HG03159 (cell line): Measurements from ENCODE around the gene CTSW.

ENCODE experiments used
- ATAC-seq: cut with Tn5 transposase; IDR thresholded peaks from one replicate; pipeline ENCODE4 v1.9.1; 2021; ENCODE audit warnings: mild to moderate bottlenecking, moderate library complexity; ENCODE audit not compliant: unreplicated experiment

CTSW gene

DNA sequence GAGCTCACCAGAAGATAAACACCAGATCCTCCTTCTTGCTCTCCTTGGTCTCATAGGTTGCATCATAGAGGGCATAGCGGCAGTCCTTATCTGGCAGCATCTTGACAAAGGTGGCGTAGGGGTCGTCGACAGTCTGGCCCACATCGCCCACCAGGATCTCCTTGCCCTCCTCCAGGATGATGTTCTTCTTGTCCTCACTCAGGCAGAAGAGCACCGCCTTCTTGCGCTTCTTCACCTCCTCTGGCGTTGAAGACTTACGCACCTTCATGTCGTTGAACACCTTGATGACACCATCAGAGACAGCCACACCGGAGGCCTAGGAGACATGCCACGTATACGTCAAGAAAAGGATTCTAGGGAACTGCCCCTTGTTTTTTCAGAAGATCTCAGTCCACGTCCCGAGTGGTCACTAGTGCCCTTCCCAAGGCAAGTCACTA, 23.7 kb upstream of the CTSW start:
- no peak for ATAC-seq

DNA sequence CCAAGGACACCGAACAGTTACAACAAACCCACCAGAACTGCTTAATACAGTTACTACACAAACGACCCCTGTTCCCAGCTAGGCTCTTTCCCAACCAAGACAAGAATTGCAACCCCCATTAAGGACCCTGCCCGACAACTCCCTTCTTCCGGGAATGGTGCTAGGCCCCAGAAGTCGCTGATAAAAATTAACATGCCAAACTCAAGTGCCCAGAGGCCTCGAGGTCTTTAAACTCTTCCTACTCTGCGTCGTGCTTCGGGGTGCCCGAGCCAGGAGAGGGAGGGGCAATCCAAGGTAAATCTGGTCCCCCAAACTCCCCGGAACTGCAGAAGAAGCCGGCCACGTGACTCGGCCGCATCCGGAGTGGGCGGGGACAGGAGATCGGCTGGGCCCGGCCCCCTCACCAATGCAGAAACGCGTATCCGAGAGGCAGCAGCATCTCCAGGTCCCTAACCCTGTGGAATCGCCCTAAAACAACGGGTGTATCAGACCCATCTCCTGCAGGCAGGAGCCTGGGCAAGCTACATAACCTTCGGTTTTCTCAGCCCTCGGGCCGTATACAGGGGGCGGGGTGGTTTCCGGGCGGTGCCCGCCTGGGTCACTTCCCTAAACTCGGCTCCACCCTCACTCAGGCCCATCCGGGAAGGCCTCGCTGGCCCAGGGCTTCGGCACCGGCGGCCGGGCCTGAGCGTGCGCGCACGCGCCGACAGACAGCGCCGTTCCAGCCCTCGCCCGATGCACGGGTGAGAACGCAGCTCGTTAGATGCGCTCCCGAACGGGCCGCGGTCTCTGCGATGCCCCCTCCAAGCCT, 22.7 kb upstream of the CTSW start:
- peak; percentile 13 for ATAC-seq

DNA sequence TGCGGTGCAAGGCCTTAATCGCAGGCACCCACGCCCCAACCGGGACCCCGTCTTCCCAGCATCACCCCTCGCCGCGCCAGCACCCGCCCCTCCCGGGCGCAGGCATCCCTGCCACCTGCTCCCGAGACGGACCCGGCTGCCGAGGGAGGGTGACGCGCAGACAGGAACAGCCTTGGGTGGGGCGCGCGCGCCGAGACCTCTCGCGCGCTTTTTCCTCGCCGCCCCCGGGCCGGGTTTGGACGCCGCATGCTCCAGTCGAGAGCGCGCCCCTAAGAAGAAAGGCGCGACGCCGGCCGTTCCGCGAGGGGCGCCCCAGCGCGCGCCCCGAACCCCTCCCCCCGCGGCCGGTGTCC, 22.2 kb upstream of the CTSW start:
- ATAC-seq: peak; percentile 0

DNA sequence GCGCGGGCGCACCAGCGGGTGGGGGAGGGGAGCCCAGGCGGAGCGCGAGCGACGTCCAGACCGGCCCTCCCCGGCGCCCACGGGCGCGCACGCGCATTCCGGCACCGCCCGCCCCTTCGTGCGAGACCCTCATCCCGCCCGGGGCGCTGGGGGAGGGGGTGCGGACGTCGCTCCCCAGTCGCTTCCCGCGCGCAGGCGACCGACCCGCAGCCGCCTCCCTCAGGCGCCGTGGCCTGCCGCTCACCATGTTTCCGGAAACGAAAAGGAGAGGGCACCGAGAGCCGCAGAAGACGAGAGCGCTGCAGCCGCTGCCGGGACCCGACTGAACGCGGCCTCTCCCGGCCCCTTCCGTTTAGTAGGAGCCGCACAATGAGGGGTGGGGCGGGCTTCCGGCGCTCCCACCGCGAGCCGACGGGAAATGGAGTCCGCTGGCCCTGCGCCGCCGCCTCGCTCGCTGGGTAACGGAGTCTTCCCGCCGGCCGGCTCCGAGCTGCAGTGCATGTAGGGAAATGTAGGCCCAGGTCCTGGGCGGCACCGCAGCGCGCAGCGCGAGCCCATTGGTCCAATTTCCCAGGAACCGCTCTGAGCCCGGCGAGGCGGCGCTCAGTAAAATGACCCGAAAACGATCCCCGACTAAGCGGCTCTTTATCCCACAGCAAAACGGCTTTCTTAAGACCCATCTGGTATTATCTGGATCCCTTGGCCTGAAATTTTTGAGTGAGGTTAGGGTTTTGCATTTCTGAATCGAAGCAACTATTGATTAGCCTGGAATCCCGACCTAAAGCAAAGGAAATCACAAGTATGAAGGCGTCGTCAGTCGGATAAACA, 21.6 kb upstream of the CTSW start, which contains the start of gene CFL1:
CFL1 (minus strand) TSS at position 328 of the 828 bp plus-strand sequence; CDS start at position 247, 81 bp downstream.
- ATAC-seq: peak; percentile 45

GRCh38 chr11:65858681-65859087, 21.0 kb upstream of the CTSW start:
- ATAC-seq: no peak

DNA sequence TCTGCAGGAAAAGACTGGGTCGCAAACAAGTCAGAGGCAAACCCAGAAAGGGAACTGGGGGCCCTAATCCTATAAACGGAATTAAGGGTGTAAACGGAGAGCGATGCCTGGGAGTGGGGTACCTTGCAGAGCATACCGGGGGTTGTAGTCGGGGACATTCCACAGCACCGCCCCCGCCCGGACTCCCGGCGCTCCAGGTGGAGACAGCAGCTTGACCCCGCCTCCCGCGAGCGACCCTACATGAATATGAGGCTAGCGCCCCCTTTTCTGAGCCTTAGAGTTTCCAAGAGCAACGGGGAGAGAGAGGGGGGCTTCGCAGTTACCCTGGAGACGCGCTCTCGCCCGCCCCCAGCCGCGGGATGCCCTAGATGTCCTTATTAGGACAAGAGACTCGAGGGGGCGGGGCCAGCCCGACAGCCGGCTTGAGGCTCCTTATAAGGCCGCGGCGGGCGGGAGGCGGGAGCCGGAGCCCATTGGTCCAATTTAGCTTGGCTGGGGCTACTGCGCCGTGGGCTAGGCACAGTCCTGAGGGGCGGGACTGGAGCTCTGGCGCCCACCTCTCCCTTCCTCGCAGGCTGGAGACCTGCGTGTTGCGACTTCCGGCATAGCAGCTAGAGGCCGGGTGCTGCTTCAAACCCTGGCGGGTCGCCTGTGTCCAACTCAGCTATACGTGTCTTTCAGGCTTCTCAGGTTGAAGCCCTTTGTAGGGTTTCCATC, 20.4 kb upstream of the CTSW start:
- ATAC-seq: peak; percentile 50

DNA sequence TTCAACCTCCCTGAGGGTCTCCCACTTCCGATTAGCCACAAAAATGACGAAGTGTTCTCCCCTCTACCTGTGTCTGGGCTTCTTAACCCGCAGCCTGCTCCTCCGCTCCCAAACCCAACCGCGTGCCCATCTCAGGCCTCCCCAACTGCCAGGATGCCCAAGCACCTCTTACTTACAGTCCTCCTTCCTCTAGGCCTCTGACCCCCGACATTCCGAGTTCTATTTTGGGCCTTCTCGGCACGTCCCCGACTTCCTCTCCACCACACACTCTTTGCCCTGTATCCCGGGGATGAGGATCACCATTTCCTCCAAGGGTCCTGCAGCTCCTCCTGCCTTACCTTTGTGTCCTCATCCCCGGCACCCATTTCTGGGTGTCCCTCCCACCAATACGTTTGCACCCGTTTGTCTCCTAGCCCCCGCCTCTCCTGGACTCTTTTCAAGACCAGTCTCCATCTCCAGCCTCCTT, 19.8 kb upstream of the CTSW start:
- ATAC-seq: no peak

DNA sequence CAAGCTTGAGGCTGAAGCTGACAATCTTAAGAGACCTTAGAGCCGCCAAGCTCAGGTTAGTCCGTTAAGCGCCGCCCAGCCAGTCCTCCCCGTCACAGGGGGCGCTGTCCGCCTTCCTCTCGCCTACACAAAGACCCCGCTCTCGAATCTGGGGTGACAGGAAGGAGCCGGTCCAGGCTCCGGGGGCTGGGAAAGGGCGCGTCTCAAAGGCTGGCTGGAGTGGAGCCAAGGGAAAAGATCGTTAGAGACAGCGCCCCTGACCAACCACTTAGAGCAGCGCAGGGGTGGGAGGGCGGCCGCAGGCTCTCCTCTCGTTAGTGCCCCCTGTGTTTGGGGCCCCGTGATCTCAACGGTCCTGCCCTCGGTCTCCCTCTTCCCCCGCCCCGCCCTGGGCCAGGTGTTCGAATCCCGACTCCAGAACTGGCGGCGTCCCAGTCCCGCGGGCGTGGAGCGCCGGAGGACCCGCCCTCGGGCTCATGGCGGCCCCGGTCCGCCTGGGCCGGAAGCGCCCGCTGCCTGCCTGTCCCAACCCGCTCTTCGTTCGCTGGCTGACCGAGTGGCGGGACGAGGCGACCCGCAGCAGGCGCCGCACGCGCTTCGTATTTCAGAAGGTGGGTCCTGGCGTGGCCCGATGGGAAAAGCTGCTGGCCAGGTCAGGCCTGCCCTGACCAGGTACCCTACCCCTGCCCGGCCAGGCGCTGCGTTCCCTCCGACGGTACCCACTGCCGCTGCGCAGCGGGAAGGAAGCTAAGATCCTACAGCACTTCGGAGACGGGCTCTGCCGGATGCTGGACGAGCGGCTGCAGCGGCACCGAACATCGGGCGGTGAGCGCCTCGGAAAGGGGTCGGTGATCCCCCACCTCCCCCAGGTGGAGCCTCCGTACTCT, 19.1 kb upstream of the CTSW start, which contains the start of gene MUS81:
MUS81 (plus strand) TSS at position 156 of the 887 bp plus-strand sequence; CDS start at position 477, 321 bp downstream.
- no peak for ATAC-seq

GRCh38 chr11:65861165-65861505, 18.5 kb upstream of the CTSW start:
- no peak for ATAC-seq

DNA sequence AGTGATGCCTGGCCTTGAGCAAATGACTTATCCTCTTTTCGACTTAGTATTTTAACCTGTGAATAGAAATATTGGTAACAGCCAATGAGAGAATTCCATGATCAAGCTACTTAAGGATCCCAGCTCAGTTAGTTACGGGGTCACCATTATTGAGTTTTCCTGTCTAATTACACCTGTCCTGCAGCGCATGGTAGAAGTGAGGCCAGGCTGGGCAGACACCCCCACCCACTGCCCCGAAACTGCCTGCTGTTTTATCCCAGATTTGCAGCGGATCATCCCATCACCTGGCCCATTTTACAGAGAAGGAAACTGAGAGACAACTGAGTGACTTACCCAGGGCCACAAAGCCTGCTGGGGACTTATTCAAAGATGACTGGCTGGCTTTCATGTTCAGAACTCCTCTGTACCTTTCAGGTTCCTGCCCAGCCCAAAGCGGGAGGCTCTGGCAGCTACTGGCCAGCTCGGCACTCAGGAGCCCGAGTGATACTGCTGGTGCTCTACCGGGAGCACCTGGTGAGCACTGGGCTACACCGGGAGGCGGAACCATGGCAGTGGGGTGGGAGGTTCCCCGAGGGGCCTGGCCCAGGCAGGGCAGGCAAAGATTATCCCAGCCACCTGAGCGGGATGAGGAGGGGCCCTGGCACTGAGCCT, 18.0 kb upstream of the CTSW start:
- no peak for ATAC-seq

DNA sequence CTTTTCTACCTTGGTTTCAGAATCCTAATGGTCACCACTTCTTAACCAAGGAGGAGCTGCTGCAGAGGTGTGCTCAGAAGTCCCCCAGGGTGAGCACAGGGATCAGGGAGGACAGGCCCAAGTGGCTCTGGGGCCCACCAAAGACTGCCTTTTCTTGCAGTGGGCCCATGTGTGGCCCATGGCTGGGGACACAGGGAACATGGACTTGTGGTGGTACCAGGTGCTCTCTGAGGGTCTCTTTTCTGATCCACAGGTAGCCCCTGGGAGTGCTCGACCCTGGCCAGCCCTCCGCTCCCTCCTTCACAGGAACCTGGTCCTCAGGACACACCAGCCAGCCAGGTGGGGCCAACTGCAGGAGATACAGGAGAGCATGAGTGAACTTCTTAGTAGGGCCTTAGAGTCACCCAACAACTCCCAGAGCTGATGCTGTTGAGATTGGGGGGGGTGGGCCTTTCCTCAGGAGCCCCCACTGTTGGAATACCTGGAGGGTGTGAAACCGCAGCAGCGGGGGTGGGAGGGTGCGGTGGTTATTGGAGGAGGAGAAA, 17.4 kb upstream of the CTSW start:
- ATAC-seq: no peak

DNA sequence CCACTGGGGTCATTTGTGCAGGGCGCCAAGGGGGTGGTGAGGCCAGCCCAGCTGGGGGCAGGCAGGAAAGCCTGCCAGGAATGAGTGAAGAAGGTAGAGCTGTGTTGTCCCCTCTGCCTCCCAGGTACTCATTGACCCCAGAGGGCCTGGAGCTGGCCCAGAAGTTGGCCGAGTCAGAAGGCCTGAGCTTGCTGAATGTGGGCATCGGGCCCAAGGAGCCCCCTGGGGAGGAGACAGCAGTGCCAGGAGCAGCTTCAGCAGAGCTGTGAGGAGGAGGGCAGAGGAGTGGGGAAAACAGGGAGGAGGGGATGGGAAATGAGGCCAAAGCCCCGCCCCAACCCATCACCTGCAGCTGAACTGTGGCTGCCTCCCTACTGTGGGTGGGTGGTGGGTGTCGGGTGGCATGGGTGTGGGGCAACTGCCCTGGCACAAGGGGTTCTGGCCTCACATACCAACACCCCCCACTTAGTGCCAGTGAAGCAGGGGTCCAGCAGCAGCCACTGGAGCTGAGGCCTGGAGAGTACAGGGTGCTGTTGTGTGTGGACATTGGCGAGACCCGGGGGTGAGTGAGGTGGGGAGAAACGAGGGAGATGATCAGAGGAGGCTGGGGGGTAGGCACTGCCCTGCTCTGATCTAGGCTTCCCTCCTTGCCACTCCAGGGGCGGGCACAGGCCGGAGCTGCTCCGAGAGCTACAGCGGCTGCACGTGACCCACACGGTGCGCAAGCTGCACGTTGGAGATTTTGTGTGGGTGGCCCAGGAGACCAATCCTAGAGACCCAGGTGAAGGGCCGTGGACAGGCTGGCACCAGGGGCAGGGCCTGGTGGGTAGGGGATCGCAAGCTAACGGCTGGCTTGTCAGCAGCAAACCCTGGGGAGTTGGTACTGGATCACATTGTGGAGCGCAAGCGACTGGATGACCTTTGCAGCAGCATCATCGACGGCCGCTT, 16.4 kb upstream of the CTSW start:
- ATAC-seq: no peak

- ATAC-seq: no peak
These were observed 15.5 kb upstream of the CTSW start for GRCh38 chr11:65863889-65864705.

- no peak for ATAC-seq
These were observed 14.7 kb upstream of the CTSW start for GRCh38 chr11:65864706-65865471.

GRCh38 chr11:65865550-65866172, 14.0 kb upstream of the CTSW start:
- no peak for ATAC-seq
